Stimulated activated CD4-positive, alpha-beta T cell treated with anti-CD3 and anti-CD28 coated beads, Interleukin-1b, Interleukin-23, amount 100 ng/mL, for 24 hours (primary cell): Measurements from ENCODE around the gene C2CD4A.

Source experiments
- DNase-seq, 4 experiments: peaks; one replicate each; pipeline ENCODE4 v3.0.0-alpha.2; 2020; ENCODE audit warnings: low read depth in 4 of 4, low spot score in 1 of 4

The C2CD4A gene

GRCh38 chr15:62059816-62060112 is 7.0 kb upstream of the C2CD4A start:
- DNase-seq: peak in 3 of 4 experiments; percentile 18 to 41 (median 26)

- peak; percentile 64 to 85 (median 74) for DNase-seq
Observed at GRCh38 chr15:62060113-62060895, 6.5 kb upstream of the C2CD4A start, which contains the start of gene VPS13C. TSS of gene VPS13C (minus strand) at chr15:62060447. CDS start at chr15:62060374, 73 bp downstream.

DNA sequence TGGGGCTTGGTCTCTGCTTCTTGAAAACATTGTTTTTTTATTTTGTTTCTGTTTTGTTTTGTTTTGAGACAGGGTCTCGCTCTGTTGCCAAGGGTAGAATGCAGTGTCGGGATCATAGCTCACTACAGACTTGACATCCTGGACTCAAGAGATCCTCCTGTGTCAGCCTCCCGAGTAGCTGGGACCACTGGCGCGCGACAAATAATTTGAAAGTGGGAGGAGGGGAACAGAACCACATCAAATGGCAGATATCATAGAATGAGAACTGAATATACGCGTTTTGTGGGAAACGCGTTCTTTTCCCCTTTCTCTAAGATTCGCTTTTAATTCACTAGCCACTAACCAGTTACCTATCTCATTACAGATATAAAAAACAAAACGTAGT is 5.9 kb upstream of the C2CD4A start:
- no peak for DNase-seq

GRCh38 chr15:62063825-62064635 is 2.7 kb upstream of the C2CD4A start:
- no peak for DNase-seq

GRCh38 chr15:62067448-62068044 is 769 bp downstream of the C2CD4A start:
- peak in 1 of 4 experiments; percentile 5 for DNase-seq

DNA sequence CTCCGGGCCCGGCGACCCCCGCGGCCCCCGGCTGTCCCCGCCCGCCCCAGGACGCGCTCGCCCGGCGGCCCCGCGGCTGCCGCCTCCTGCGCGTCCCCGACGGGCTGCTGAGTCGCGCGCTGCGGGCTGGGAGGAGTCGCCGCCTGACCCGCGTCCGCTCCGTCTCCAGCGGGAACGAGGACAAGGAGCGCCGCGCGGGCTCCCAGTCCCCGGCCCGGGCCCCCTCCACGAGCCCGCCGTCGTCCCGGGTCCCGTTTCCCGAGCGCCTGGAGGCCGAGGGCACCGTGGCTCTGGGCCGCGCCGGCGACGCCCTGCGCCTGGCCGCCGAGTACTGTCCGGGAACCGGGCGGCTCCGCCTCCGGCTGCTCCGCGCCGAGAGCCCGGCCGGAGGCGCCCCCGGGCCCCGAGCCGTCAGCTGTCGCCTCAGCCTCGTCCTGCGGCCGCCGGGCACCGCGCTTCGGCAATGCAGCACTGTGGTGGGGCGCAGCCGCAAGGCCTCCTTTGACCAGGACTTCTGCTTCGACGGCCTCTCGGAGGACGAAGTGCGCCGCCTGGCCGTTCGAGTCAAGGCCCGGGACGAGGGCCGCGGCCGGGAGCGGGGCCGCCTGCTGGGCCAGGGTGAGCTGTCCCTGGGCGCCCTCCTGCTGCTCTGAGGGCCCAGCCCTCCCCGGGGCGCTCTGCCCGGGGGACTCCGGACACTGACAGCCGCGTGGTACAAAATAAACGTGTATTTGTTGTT is 1.5 kb downstream of the C2CD4A start:
- peak in 1 of 4 experiments; percentile 10 for DNase-seq

DNA sequence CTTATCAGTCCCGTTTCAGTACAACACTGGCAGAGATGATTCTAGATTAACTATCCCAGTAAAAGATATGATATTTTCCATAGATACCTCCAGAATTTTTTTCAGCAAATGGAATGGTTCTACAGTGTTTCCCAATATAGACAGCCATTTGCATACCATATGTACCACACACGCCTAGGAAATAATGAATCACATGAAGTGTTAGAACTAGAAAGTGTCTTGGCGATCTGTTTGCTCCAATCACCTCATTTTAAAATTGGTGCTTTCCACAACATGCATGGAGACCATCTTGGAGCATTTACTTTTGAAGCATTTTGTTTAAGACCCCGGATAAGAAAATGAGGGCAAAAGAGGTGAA is 2.0 kb downstream of the C2CD4A start:
- no peak for DNase-seq

- DNase-seq: no peak
Observed at GRCh38 chr15:62069551-62069950, 2.8 kb downstream of the C2CD4A start.

DNA sequence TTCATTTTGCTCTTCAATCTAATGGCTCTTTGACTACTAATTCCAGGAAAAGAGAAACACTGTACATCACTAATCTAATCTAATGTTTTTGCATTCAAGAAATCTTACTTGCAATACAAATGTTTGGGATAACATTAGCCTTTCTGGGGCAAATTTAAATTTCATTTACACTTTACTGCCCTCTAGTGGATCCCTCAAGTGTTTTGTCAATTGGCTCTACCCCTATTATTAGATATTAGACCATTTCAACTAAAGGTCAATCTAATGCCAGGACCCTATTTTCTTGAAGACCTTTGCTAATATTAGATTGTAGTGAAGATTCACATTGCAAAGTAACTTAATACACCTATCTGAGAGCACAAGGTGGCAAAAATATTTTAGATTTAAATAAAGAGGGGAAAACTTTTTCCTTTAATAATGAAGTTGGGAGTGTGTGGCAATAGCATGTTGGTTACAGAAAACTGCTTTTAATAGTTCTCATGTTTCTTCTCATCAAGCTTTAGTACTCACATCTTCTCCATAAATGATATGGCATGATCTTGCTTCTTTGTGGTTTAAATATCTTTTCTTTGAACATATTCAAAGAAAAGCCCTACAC is 5.0 kb downstream of the C2CD4A start:
- no peak for DNase-seq

DNA sequence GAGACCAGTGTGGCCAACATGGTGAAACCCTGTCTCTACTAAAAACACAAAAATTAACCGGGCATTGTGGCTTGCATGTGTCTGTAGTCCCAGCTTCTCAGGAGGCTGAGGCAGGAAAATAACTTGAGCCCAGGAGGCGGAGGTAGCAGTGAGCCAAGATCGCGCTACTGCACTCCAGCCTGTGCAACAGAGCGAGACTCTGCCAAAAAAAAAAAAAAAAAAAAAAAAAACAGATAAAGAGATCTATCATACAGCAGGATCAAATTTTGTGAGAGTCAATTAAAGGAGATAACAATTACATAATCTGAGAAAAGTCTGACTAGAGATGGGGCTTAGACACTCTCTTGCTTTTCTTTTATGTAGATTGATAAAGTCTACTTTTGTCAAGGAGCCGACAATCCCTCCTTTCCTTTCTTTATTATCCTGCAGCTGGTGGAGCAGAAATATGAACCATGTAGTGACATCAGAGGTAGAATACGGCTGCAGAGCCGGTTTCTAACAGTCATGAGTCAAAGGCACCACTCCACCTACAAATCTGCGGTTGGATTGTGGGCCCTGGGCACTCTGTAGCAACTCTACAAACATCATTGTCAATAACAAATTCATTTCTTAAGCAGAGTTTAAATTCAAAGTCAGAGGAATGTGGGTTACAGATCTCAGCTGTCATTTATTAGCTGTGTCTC is 9.0 kb downstream of the C2CD4A start:
- DNase-seq: no peak

- DNase-seq: no peak
Observed at GRCh38 chr15:62079594-62079993, 12.8 kb downstream of the C2CD4A start.

GRCh38 chr15:62083194-62084154 is 16.7 kb downstream of the C2CD4A start:
- no peak for DNase-seq

DNA sequence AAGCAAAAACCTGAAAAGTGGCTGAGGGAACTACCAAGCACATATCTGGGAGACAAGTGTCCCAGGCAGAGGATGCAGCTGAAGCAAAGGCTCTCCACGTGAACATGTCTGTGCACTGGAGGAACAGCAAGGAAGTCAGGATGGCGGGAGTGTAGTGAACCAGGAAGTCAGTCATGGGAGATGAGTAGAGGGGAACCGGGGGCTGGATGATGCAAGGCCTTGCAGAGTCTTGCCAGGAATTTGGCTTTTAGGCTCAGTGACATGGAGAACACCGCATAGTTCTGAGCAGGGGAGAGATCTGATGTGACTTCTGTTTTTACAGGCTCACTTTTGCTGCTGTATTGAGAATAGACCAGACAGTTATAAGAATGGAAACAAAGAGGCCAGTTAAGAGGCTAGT is 19.0 kb downstream of the C2CD4A start:
- DNase-seq: no peak

DNA sequence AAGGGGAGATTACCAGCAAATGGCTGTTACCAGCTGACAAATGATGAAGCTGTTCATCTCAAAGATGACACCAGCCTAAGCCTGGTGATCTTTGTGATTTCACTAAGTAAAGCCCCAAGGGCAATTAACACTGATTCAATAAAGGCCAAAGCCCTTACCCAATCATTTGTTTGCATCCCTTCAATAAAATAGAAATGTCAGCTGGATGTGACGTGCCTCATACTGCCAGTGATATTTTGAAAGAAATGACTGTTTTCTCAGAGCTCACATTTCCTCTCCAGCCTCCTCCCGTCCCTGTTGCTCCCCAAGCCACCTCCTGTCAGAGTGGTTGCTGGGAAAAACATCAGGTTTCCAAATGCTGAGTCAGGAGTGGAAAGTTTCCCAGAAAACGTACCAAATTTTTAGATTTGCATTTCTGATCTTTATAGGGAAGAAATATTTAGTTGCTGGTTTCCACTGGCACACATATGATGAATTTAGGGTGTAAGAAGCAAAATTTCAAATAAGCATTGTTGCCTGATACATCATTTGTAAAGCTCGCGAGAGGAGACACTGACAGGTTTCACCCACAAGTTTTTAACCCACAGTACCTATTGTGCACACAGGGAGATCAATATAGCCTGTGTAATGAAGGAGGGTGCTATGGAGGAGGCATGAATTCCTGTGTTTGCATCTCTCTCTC is 21.0 kb downstream of the C2CD4A start:
- DNase-seq: no peak

DNA sequence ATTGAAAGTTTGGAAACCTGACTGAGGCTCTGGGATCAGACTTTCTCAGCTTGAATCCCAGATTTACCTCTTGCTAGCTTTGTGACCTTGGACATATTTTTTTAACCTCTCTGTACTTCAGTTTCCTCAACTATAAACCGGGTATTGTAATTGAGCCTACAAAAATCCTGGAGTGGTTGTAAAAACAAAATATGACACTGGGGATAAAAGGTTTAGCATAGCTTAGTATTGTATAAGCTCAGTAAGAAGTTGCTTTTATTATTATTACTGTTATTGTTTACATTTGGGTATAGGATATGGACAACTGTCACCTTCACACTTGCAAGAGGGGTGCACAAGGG is 21.5 kb downstream of the C2CD4A start:
- no peak for DNase-seq

GRCh38 chr15:62089616-62090015 is 22.8 kb downstream of the C2CD4A start:
- DNase-seq: no peak

GRCh38 chr15:62090988-62091387 is 24.2 kb downstream of the C2CD4A start:
- DNase-seq: no peak

DNA sequence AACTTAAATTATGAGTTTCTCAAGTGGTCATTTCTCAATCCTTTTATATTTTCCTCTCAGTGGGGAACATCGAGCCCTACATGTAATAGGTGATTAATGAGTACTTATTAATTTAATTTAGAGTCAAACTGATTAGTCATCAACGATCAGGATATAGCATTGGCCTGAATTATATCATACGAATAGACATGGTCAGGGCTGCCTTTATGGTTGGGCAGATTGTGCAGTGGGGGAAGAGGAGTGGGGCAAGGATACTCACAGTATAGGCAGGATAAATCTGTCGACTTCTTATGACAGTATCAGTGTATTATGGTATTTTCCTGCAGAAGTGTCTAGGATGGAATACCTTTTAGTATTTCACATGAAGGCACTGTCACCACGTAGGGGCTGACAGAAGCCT is 27.0 kb downstream of the C2CD4A start:
- no peak for DNase-seq

DNA sequence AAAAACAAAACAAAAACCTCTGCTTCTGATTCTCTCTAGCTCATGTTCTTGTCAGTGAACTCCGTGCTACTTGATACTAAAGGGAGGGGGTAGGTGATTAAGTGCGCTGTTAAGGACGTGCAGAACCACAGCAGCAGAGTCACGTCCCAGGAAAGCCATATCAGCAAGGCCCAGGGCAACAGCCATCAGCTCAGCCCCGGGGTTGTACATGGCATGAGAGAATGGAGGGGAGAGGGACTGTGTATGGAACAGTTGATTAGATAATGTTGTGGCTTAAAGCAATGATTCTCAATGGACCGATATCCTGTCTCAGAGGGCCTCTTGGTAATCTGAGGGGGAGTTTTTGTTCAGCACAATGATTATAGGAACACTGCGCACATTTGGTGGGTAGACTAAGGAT is 27.6 kb downstream of the C2CD4A start:
- DNase-seq: no peak
